Measurements from ENCODE around the gene SRRM5. TPM values are rescaled to one million over a fixed set of nuclear protein-coding genes. Genes with fewer than 3 reads are reported as not detected.

SRRM5 gene
- total and polyA plus RNA-seq, 2 donors, result 0.23 TPM; not detected in 1

- Histone ChIP-seq H3K4me1 (ENCODE audit: insufficient read depth) (no peaks in the 10 kb centered on the region), H3K4me3 (ENCODE audit: low read depth, low read length) (no peak overlapping the region), H3K27ac (ENCODE audit: low read depth) (no peak overlapping the region), H3K36me3 (ENCODE audit: insufficient read depth) (peaks cover 2% of the 10 kb centered on the region)
- no peak for DNase-seq (ENCODE audit: extremely low spot score)
- 97% methylated on average over 12 of the region's 12 CpGs for WGBS
These were observed 486 bp downstream of the SRRM5 start for GRCh38 chr19:43612374-43612773.

- DNase-seq (ENCODE audit: extremely low spot score), result no peak
- 65% methylated on average over 1 of the region's 1 CpG for WGBS
- Histone ChIP-seq H3K4me1 (ENCODE audit: insufficient read depth) (no peaks in the 10 kb centered on the region), H3K4me3 (ENCODE audit: low read depth, low read length) (no peak overlapping the region), H3K36me3 (ENCODE audit: insufficient read depth) (no peaks in the 10 kb centered on the region), H3K27ac (ENCODE audit: low read depth) (no peak overlapping the region)
These were observed 4.4 kb downstream of the SRRM5 start for GRCh38 chr19:43616306-43616705.

DNA sequence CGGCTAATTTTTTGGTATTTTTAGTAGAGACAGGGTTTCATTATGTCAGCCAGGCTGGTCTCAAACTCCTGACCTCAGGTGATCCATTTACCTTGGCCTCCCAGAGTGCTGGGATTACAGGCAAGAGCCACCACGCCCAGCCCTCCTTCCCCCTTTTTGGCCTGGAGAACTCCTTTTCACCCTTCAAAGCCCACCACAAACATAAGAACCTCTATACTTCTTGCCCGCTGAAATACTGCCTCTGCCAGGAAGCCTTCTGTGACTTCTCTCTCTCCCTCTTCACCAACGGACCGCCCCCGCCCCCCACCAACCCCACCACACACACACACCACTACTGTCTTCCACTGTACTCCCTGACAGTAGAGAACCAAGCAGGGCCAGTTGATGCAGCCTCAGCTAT is 5.1 kb downstream of the SRRM5 start:
- no peak for DNase-seq (ENCODE audit: extremely low spot score)
- WGBS, result 88% methylated on average over 6 of the region's 6 CpGs
- Histone ChIP-seq H3K4me3 (ENCODE audit: low read depth, low read length) (no peak overlapping the region), H3K36me3 (ENCODE audit: insufficient read depth) (no peaks in the 10 kb centered on the region), H3K4me1 (ENCODE audit: insufficient read depth) (no peaks in the 10 kb centered on the region), H3K27ac (ENCODE audit: low read depth) (no peak overlapping the region)

DNA sequence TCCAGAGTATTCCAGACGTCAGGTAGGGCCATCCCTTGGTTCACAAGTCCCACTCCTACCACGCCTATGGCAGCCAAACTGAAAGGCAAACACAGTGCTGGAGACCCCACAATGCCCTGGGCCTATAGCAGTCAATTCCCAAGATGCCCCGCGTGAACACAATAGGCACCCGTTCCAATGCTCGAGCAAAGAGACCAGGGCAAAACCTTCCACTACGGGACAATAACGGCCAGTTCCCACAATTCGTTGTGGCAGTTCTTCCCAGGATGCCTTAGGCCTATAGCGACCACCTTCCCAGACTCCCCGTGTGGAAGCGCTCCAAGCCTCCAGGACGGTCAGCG is 7.0 kb downstream of the SRRM5 start:
- Histone ChIP-seq H3K4me3 (ENCODE audit: low read depth, low read length) (peak overlapping the region; percentile 69), H3K4me1 (ENCODE audit: insufficient read depth) (no peaks in the 10 kb centered on the region), H3K36me3 (ENCODE audit: insufficient read depth) (no peaks in the 10 kb centered on the region), H3K27ac (ENCODE audit: low read depth) (peak overlapping the region; percentile 77)
- under 1% methylated on average over 14 of the region's 14 CpGs for WGBS
- no peak for DNase-seq (ENCODE audit: extremely low spot score)

DNA sequence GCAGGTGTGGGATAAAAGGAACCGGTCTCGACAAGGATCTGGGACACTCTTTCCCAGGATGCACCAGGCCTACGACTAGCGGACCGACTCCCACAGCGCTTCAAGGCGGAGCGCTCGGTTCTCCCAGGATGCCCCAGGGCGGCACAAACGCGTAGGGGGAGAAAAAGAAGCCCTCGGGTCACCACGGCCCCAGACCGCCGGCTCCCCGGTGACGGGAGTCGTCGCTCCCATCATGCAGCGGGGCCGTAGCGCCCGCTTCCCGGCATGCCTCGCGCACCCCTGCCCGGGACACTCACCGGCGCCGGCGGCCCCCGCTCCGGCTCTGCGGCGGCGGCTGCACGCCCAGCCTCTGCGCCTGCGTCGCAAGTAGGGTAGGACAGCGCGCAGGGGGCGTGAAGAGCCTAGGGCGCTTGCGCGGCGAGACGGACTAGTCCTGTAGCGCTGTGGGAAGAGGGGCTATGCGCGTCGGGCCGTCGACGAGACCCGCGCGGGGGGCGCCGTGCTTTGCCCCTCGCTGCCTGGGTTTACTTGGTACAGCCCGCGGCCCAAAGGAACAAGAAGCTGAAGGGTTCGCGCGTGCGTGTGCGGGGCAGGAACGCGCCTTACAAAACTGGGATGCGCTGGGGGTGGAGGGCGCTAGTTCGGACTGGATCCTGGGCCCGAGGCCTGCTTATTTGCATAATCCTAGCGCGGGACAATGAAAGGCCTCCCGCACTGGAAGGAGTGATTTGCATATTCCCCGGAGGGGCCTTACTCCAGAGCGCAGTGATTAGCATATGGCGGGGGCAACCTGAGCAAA is 7.6 kb downstream of the SRRM5 start, which contains the start of gene ZNF428:
TSS of gene ZNF428 (minus strand) at position 368 of the 799 bp plus-strand sequence. CDS start 5,325 bp downstream, outside the sequence.
- under 1% methylated on average over 81 of the region's 81 CpGs for WGBS
- H3K36me3 ChIP-seq (ENCODE audit: insufficient read depth), result no peaks in the 10 kb centered on the region
- H3K4me3 ChIP-seq (ENCODE audit: low read depth, low read length), result peak within 1 kb of the TSS; percentile 69
- no peaks in the 10 kb centered on the region for H3K4me1 ChIP-seq (ENCODE audit: insufficient read depth)
- peak; percentile 77 for DNase-seq (ENCODE audit: extremely low spot score)
- H3K27ac ChIP-seq (ENCODE audit: low read depth), result peak within 1 kb of the TSS; percentile 77

DNA sequence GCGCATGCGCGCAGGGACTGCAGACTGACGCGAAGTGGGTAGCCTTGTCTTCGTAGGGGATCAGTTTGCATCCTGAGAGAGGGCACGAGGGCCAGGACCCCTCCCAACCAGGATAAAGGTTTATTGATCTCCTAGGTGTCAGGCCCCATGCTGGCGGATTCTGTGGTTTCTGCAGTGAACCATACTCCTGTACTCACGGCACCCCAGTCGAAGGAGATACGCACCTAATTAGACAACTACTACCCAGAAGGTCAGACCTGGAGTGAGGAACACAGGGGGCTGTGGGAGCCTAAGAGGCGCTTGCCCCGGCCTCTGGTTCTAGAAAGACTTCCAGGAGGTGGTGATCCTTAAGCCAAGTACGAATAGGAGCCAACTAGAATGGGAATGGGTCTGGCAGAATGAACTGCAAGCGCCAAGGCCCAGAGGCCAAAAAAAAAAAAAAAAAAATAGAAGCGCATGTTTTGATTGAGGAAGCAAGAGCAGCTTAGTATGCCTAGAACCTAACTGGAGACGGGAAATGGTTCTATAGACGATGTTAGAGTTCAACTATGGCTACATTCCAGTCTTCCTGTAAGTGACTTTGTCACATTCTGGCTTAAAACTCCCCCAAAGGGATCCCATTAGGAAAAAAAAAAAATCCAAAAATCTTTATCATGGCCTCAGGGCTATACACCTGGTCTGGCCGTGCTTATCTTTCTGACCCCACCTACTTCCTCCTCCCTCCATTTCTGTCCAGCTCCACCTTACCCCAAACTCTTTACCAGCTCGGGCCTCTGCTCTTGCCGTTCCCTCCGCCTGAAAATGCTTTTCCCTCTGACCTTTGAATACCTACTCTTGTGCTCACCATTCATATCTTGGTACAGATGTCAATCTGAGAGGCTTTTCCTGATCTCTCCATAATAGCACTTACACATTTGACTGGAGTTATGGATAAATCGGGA is 8.4 kb downstream of the SRRM5 start:
- Histone ChIP-seq H3K4me3 (ENCODE audit: low read depth, low read length) (peak overlapping the region; percentile 69), H3K36me3 (ENCODE audit: insufficient read depth) (no peaks in the 10 kb centered on the region), H3K27ac (ENCODE audit: low read depth) (peak overlapping the region; percentile 77), H3K4me1 (ENCODE audit: insufficient read depth) (no peaks in the 10 kb centered on the region)
- DNase-seq (ENCODE audit: extremely low spot score), result no peak
- 37% methylated on average over 23 of the region's 23 CpGs for WGBS

DNA sequence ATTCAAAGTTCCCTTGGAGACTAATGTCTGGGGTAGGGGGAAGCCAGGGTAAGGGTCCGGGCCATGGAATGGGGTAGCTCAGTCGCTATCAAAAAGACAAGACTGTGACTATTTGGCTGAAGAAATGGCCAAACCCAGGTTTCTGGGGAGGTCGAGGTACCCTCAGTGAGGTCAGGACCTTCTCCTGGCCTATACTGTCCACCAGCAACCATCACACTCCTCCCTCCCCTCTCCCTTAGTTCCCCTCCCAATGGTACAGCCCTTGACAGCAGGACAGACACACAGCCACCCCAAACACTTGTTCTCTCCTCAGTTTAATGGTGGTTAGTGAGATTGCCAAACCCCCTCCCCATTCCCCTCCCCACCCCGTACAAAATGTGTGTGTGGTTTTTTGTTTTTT is 10.2 kb downstream of the SRRM5 start:
- no peaks in the 10 kb centered on the region for H3K36me3 ChIP-seq (ENCODE audit: insufficient read depth)
- no peak overlapping the region for H3K27ac ChIP-seq (ENCODE audit: low read depth)
- 77% methylated on average over 4 of the region's 4 CpGs for WGBS
- H3K4me3 ChIP-seq (ENCODE audit: low read depth, low read length), result no peak overlapping the region
- no peak for DNase-seq (ENCODE audit: extremely low spot score)
- H3K4me1 ChIP-seq (ENCODE audit: insufficient read depth), result no peaks in the 10 kb centered on the region

DNA sequence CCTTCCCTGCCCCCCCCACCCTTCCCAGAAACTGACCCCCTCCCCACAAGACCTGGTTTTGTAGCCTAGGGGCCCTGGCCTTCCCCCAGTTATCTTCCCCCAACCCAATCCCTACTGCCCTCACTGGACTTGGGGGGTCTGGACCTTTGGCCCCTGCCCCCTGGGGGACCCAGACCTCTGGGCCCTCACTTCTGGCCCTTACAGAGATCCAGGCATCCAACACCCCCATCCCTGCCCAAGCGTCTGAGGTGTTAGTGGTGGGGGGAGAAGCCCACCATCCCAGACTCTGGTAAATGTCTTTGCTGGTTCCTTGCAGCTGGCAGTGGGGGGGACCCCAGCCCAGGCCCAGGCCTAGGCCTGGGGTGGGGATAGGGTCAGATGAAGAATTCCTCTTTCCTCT is 11.1 kb downstream of the SRRM5 start:
- Histone ChIP-seq H3K4me1 (ENCODE audit: insufficient read depth) (no peaks in the 10 kb centered on the region), H3K4me3 (ENCODE audit: low read depth, low read length) (no peak overlapping the region), H3K36me3 (ENCODE audit: insufficient read depth) (no peaks in the 10 kb centered on the region), H3K27ac (ENCODE audit: low read depth) (no peak overlapping the region)
- WGBS, result 81% methylated on average over 1 of the region's 1 CpG
- no peak for DNase-seq (ENCODE audit: extremely low spot score)

- 76% methylated on average over 35 of the region's 35 CpGs for WGBS
- no peaks in the 10 kb centered on the region for H3K36me3 ChIP-seq (ENCODE audit: insufficient read depth)
- H3K27ac ChIP-seq (ENCODE audit: low read depth), result no peak overlapping the region
These were observed 12.2 kb downstream of the SRRM5 start for GRCh38 chr19:43623889-43624670.

DNA sequence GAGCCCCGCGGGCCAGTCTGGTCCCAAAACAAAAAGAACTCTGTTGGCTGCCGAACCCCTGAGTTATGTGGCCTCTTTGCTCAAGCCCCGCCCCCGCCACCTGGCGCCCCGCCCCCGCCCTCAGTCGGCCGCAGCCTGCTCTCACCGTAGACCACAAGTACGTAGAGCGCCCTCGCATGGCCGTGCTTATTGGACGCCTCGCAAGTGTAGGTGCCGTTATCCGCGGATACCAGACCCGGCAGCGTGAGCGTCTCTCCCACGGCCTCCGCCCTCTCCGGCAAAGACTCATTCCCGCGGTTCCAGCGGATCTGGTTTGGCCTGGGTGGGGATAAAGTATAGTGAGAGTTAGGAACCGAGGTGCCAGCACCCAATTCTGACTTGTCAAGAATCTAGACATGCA is 13.0 kb downstream of the SRRM5 start:
- DNase-seq (ENCODE audit: extremely low spot score), result no peak
- no peak overlapping the region for H3K4me3 ChIP-seq (ENCODE audit: low read depth, low read length)
- no peak overlapping the region for H3K27ac ChIP-seq (ENCODE audit: low read depth)
- no peaks in the 10 kb centered on the region for H3K4me1 ChIP-seq (ENCODE audit: insufficient read depth)
- no peaks in the 10 kb centered on the region for H3K36me3 ChIP-seq (ENCODE audit: insufficient read depth)
- 23% methylated on average over 30 of the region's 30 CpGs for WGBS

More at GRCh38 chr19:43623889-43624670, 12.2 kb downstream of the SRRM5 start:
- H3K4me1 ChIP-seq (ENCODE audit: insufficient read depth), result no peaks in the 10 kb centered on the region
- no peak for DNase-seq (ENCODE audit: extremely low spot score)
- no peak overlapping the region for H3K4me3 ChIP-seq (ENCODE audit: low read depth, low read length)

DNA sequence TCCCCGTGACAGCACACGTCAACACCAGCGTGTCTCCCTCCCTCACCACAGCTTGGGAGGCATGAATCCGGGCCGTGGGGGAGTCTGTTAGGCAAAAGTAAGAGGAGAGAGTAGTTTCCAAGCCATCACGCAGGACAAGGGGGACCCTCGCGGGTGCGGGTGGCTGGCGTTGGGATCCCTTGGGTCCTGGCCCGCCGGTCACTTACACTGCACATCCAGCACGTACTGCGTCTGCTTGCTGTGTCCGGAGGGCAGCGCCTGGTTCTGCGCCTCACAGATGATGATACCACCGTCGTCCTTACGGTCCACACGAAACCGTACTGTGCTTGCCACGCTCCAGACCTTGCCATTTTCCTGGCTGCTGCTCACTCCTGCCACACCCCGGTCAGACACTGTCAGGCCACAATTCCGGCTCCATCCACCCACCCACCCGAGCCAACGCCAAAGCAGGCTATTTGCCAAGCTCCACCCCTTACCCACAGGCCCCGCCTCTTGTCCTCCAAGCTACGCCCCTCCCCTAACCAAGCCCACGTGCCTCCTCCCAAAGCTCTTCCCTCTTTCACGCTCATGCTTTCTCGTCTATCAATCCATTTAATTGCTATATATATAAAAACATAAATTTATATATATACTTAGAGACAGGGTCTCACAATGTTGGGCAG is 14.2 kb downstream of the SRRM5 start:
- Histone ChIP-seq H3K4me3 (ENCODE audit: low read depth, low read length) (no peak overlapping the region), H3K27ac (ENCODE audit: low read depth) (no peak overlapping the region), H3K36me3 (ENCODE audit: insufficient read depth) (no peaks in the 10 kb centered on the region), H3K4me1 (ENCODE audit: insufficient read depth) (no peaks in the 10 kb centered on the region)
- DNase-seq (ENCODE audit: extremely low spot score), result no peak
- 75% methylated on average over 32 of the region's 32 CpGs for WGBS

GRCh38 chr19:43626838-43627237 is 14.9 kb downstream of the SRRM5 start:
- WGBS, result 52% methylated on average over 17 of the region's 17 CpGs

More at GRCh38 chr19:43626838-43627237, 14.9 kb downstream of the SRRM5 start:
- no peaks in the 10 kb centered on the region for H3K36me3 ChIP-seq (ENCODE audit: insufficient read depth)
- DNase-seq (ENCODE audit: extremely low spot score), result no peak
- H3K4me1 ChIP-seq (ENCODE audit: insufficient read depth), result no peaks in the 10 kb centered on the region
- no peak overlapping the region for H3K27ac ChIP-seq (ENCODE audit: low read depth)
- no peak overlapping the region for H3K4me3 ChIP-seq (ENCODE audit: low read depth, low read length)

Measured in urinary bladder (tissue), 4 donors.